HG03558 (cell line): ENCODE results near the gene FMNL1.

ENCODE experiments used
- ATAC-seq: cut with Tn5 transposase; IDR thresholded peaks from one replicate; pipeline ENCODE4 v1.9.1; 2021; ENCODE audit warnings: moderate number of reproducible peaks; ENCODE audit not compliant: unreplicated experiment; ENCODE audit errors: extremely low read depth

Gene FMNL1

DNA sequence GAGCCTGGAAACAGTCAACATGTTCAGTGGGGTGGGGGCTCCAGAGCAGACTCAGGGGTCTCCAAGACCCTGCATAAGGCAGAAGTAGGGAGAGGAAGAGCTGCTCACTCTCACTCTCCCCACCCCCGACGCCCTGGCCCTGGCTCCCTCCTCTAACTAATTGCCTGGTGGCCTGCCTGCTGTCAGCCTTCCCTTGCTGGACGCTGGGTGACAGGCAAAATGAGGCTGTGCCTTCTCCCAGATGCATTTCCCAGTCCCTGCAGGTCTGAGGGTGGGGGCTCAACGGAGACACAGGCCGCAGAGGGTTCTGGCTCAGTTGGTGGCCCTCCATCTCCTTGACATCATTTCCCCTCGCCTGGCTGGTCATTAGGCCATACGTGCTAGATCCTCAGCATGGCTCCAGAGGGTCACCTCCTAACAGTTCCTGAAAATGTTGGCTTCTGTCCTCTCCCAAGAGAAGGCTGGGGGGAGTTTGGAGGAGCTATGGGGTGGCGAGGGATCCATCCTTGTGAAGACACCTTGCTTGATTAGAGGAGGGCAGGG lies 1.4 kb downstream of the FMNL1 start:
- no peak for ATAC-seq

DNA sequence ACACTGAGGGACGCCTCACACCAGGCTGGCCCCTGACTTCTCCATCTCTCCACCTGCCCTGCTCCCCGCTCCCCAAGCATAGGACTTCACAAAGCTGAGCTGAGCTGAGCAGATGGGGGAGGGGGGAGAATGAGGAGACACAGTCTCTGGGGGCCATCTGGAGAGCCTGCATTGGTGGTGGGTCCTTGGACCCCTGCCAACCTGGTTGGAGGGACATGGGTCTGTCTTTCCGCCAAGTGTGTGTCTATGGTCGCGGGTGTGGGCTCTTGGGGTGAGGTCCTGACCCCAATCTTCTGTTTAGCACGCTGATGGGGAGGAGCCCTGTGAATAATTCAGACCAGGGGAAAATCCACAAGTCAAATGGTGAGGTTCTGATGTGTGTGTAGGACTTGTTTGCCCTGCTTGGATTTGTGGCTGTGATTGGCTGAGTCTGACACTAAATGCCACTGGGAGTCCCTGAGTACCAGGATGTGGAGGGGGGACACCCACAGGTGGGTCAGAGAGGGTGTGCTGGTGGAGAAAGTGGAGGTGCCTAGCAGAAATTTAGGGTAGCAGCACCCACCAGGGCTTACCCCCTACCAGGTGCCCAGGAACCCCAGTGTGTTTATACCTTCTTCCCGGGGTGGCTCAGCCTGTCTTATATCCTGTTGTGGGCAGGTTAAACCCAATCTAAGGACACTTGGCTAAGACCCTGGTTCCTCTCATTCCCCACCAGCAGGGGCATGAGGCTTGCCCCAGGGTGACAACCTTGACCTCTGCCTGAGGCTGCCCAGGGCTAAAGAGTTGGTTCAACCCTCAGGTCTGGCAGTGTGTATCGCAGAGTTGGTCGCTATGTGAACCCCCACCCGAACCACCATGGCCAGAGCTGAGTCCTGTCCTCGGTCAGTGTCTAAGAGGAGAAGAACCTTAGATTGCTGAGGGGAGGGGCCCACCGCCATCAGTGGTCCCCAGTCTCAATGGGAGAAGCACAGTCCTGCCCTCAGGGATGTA lies 2.1 kb downstream of the FMNL1 start:
- ATAC-seq, result no peak

DNA sequence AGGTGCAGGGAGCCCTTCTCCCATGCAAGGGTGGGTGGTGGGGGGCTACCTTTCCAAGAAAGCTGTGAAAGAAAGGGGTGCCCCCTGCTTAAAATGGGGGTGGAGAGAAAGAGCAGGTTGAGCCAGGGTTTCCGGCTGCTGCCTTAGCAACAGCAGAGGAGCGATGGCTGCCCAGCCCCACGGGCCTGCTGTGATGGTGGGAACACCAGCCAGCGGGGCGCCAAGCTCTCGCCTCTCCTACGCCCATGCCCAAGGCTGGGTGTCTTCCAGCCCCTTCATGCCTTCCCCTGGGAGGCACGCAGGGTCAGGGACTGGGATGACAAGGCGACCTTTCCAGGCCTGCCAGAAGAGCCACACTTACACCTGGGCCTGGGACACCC lies 3.0 kb downstream of the FMNL1 start:
- no peak for ATAC-seq

DNA sequence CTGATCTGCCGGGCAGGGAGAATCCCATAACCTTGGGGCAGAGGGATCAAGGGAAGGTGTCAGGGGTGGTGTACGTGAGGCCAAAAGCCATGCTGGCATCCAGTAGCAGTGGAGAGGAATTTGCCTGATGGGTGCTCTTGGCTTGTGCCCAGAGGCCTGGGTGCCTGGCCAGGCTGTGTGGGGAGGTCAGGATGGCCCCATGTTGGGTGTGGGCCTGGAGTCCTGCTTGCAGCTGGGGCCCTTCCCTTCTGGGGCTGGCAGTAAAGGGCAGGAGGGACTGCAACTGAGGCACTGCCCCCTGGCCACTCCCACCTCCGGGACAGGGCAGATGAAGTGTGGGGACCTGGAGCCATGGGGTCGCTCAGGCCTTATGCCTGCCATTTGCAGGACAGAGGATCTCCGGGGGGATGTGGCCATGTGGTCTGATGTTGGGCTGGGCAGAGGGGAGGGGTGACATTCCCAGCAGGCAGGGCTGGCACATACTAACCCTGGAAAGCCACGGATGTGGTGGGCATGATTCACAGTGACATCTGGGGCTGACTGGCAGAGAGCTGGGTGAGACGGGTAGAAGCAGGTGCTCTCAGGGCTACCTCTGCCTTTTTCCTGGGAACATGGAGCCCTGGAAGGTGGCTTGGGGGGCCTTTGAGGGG lies 3.5 kb downstream of the FMNL1 start:
- ATAC-seq, result no peak

DNA sequence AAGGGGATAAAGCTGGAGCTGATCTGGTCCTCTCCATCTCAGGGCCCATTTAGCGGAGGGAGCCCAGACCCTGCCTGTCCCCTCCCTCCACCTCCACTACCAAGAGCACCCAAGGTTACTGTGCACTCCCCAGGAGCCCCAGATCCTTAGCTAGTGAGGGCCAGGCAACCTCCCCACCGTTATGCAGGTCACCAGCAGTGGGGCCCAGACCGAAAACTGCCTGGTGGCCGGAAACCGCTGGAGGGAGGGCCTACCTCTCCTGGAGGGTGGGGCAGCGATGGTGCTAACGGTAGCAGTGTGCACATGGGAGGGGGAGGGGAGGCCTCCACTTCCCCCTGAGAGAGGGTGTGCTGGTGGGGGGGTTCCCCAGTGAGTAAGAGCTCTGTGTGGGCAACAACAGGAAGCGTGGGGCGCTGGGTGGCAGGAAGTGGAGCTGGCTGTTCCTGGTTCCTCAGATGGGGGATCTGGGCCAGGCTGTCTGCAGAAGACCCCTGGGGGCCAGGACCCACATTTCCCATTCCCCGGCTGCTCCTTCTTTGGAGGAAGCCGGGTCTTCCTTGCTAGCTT lies 4.4 kb downstream of the FMNL1 start:
- ATAC-seq, result peak; percentile 31

DNA sequence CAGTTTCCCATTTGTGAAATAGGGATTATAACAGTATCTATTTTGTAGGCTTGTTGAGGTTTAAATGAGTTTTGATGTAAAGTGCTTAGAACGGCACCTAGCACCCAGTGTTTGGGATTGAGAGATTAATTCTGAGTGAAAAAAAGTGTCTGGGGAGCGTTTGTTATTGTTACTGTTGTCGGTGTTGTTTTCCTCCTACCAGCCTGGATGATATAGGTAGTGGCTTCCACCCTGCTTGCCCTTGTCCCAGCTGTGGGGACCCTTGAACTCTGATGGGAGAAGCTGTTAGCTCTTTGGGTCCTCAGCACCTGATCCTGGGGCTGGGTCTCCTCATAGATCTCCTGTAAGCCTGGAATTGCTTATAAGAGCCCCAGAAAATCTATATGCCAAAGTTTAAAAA lies 4.9 kb downstream of the FMNL1 start:
- no peak for ATAC-seq

DNA sequence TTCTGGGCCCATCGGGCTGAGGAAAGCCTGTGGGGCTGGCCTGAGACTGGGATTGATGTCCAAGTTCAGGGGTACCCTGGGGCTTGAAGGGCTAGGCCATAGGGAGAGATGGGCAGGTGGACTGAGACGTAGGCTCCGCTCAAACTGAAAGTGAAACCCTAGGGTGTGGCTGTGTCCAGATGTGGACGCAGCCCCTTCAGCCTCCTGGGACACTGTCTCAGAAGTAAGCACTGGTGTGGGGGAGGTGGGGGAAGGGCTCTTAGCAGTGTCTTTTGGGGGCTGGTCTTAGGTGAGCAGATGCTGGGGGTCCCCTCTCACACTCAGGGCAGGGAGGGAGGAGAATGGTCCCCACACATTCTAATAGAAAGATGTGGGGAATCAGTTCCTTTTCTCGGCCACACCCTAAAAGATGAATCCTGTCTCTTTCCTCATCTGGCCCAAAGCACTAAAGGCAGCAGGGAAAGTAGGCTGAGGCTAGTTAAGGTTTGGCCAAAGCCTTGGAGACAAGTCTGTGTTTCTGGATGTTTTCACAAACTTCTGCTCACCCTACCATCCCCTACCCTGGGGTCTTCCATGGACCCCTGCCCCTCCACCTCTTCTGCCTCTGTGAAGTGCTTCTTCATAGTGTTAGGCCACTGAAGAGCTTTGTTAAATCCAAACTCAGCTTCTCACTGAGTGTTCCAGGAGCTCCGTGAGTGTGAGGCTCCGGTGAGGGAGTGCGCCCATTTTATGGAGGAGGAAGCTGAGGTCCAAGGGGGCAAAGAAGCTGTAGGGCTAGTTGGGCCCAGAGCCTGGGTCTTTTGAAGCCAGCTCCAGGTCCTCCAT lies 5.6 kb downstream of the FMNL1 start:
- ATAC-seq, result no peak

DNA sequence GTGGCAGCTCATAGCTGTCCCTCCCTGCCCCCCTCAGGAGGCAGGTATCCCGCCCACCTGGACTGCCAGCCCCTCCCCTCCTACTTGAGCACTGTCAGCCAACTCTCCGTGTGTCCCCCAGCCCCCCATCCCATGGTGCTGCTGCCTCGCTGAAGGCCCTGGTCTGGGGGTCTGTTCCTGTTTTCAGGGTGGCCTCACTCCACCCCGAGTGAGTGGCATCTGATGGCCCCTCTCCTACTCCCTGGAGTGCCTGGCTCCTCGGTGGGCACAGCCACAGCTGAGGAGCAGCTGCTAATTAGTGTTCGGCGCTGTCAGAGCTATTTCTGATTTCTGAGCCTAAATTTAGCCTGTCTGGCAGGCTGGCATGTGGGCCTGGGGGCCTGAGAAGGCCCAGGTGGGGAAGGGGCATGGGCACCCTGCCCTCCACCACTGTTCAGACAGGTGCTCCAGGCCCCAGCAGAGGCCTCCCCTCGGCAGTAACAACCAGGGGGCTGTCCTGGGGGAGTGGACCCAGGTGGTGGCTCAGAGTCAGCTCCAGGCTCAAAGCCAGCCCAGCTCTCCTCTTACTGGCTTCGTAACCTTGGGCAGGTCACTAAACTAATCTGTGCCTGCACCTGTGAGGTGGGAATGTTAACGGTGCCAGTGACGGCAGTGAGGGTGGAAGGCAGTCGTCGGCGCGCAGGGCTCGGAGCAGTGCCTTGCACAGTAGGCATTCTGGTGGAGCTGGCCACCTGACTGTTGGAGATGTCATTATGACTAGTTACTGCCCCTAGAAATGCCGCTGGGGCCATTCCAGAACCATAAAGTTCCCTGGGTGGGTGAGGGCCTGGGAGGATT lies 6.5 kb downstream of the FMNL1 start:
- no peak for ATAC-seq

DNA sequence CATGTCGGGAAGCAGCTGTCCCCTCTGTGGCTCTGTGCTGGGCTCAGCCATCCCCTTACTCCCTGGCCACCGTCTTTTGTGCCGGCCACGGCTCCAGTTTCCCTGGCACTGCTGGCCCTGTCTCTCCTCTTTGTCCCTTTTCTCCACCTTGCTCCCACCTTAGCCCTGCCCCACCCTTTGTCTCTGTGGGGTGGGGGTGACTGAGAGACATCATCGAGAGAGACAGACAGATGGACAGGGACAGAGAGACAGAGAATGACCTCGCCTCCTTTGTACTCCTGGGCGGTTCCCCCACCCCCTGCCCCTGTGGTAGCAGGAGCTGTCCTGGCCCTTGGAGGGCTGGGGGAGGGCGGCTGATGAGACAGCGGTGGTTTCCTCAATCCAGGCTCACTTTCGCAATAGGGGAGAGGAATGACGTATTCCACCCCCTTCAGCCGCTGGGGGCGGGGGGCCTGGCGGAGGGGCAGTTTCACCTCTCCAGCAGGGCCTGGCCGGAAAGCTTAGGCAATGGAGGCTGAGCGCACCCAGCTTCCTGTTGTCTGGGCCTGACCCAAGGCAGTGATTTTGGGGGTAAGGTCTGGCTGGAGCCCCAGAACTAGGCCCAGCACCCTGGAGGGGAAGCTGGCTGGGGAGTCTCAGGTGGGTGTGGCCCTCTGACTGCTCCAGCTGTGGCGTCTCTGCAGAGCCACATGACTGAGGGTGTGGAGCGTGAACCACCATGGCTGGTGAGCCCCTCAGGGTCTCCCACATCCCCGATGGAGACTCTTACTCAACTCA lies 7.3 kb downstream of the FMNL1 start:
- ATAC-seq, result no peak

DNA sequence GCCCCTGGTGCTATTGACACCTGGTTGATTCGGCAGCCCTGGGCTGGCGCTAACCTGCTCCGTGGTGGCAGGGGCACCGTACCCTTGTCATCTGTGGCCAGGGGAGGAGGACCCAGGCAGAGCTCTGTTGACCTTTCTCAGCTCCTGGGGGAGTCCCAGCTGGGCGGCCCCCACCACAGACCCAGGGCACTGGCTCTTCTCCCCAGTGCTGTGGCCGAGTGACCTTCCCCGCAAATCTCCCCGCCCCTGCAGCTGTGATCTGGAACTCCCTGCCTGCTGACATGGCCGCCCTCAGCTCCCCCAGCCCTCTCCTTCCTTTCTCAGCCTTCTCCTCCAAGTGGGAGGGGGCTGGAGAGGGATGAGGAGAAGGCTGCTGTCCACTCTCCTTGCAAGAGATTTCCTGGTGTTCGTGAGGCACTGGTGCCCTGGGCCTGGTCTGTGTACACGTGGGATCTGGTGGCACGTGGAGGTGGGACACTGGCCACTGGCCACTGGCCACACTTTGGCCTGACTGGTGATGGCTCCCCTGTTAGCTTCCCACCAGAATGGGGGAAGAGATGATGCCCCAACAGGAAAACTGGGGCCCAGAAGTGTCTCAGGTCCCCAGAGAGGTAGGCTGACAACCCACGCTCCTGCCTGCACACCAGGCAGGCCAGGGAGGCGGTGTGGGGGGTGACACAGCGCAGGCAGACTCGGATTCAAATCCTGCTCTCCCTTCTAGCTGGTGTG lies 8.2 kb downstream of the FMNL1 start:
- ATAC-seq, result no peak

DNA sequence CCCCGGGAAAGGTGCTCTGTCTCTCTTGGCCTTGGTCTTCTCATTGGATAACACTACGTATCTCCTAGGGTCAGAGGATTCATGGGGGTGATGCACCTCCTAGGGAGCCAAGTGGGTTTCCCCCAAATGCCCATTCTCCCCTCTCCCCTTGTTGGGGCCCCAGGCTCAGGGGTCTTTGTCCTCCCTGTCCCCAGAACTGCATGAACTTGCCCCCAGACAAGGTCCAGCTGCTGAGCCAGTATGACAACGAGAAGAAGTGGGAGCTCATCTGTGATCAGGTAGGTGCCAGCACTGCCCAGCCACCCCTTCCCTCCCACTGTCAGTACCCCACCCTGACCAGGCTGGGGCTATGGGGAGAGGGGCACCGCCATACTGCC lies 8.7 kb downstream of the FMNL1 start:
- no peak for ATAC-seq

DNA sequence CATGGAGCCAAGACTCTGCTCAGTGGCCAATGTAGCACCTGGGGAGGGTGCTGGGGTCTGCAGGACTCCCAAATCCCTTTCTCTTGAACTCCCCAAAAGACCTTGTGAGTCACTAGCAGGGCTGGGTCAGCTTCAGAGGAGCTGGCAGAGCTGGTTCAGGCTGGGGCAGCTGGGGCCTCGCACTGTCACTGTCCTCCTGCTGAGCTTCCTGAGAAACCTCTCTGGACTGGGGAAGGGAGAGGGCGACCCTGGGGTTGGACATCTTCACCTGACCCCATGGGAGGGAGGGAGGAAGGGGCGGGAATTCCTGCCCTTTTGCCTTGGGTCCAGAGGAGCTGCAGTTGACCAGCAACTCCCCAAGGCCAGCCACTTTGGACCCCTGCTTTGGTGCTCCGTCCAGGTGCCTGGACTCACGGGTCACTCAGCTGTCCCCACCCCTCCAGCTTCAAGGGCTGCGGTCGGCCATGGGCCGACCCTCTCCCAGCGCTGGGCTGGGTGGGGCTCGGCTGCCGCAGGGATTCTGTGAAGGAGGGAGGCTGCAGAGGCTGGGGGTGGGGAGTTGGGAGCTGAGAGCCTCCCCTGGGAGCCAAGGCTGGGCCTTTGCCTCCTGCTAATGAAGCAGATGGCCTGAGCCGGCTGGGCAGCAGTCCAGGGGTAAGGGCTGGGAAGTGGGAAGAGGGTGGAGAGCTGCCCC lies 9.2 kb downstream of the FMNL1 start:
- ATAC-seq, result no peak

DNA sequence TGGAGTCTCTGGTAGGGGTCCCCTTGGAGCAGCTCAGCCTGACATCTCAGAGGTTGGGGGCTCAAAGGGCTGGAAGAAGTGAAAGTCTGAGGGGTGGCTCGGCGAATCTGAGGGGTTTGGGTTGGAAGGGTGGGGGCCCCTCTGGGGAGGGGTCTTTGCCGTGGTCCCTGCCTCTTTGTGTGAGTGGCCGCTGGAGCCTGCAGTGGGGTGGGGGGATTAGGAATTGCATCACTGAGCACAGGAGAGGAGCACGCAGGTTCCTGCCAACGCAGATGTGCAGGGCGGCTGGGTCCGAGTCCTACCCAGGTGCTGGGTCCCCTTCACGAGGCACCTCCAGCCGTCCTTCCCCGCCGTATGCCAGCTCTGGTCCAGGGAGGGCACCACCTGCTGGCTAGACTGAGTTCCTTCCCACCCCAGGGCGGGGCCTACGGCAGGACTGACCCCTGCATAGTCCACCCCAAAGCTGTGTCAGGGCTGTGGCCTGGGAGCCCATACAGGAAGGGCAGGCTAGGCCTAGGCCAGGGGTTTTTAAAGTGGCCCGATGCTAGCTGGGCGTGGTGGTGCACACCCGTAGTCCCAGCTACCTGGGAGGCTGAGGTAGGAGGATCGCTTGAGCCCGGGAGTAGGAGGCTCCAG lies 9.9 kb downstream of the FMNL1 start:
- no peak for ATAC-seq

DNA sequence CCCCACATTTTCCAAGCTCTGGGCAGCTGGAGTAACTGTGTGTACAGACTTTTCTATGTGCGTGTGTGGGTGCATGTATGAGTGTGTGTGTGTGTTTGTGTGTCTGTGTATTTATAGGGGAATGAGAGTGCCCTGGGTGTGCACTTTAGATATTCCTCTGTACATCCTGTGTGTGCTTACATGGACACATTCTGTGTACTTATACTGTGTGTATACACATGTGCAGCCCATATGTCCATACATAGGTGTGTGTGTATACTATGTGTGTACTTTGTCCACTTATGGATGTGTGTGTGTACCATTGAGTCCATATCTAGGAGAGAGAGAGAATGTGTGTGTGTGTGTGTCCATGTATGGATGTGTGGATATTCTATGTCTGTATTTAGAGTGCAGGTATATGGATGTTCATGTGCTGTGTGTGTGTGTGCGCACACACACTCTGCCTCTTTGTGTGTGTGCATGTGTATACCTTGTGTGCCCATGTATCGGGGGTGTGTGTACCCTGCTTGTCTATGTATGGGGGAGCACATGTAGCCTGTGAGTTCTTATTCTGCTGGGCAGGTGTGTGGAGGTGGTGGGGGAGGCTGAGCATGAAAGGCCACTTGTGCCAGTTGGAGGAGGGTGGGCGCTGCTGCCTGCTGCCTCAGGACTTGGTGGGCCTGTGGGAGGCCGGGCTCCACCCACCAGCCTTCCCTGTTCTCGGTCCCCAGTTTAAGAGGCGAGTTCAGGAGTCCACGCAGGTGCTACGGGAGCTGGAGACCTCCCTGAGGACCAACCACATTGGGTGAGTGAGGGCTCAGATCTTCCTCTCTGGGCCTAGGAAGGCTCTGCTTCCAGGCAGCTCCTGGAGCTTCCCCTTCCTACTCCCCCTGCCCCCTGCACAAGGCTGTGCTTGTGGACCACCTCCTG lies 11.1 kb downstream of the FMNL1 start:
- ATAC-seq, result no peak

DNA sequence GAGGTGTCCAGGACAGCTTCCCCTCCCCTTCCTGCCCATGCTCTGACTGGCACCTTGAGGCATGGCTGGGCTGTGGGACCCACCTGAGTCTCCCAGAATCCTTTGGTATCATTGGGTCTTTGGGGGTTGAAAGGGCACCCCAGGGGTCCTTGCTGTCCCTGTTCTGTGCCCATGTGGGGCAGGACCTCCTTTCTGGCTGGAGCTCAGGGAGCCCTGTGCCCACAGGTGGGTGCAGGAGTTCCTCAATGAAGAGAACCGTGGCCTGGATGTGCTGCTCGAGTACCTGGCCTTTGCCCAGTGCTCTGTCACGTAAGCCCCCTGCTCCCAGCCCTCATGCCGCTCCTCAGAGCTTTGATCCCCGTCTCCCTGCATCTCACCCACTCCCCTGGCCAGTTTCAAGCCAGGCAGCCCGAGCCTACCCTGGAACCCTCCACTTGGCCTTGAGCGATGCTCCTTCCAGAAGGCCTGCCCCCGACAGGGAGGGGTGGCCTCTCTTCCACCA lies 11.8 kb downstream of the FMNL1 start:
- no peak for ATAC-seq
